IPS-18a (cell line): ENCODE measurements around the gene FRG2.
"Not testable (repeated sequence)": the region's sequence is repeated elsewhere in the genome, so short reads cannot be mapped to it uniquely, and the experiment has no call there.

ENCODE experiments used
- H3K27ac ChIP-seq: one replicate; pipeline ENCODE4 v1.5.1; 2013; ENCODE audit warnings: low read length
- H3K27me3 ChIP-seq: one replicate; pipeline ENCODE4 v1.6.1; 2013; ENCODE audit warnings: mild to moderate bottlenecking, low read length; ENCODE audit not compliant: control insufficient read depth, insufficient read depth
- H3K36me3 ChIP-seq: one replicate; pipeline ENCODE4 v1.6.1; 2013; ENCODE audit warnings: low read depth, low read length; ENCODE audit not compliant: control insufficient read depth
- H3K4me1 ChIP-seq: one replicate; pipeline ENCODE4 v1.6.1; 2013; ENCODE audit warnings: low read depth, low read length; ENCODE audit not compliant: control insufficient read depth
- H3K4me3 ChIP-seq: one replicate; pipeline ENCODE4 v1.5.1; 2013; ENCODE audit warnings: low read length
- H3K9ac ChIP-seq: one replicate; pipeline ENCODE4 v1.6.1; 2013; ENCODE audit warnings: mild to moderate bottlenecking, low read length, moderate library complexity
- H3K9me3 ChIP-seq: one replicate; pipeline ENCODE4 v1.6.1; 2013; ENCODE audit warnings: low read depth, low read length; ENCODE audit not compliant: control insufficient read depth

FRG2 gene

GRCh38 chr4:190027156-190027555, at the start of gene FRG2:
FRG2 (minus strand) TSS chr4:190027256; CDS start chr4:190027204, 52 bp downstream.
- not testable (repeated sequence) for H3K9me3 ChIP-seq

GRCh38 chr4:190068351-190068750, 41.3 kb upstream of the FRG2 start:
- H3K9me3 ChIP-seq, H3K4me1 ChIP-seq, H3K27ac ChIP-seq, H3K4me3 ChIP-seq, H3K9ac ChIP-seq, H3K27me3 ChIP-seq, H3K36me3 ChIP-seq: not testable (repeated sequence)

More at GRCh38 chr4:190027156-190027555, at the start of gene FRG2:
- H3K27ac ChIP-seq, H3K4me1 ChIP-seq, H3K9ac ChIP-seq, H3K4me3 ChIP-seq, H3K36me3 ChIP-seq: not testable (repeated sequence)
- peaks cover 25% of the 10 kb centered on the region for H3K27me3 ChIP-seq

- H3K27ac ChIP-seq, H3K27me3 ChIP-seq, H3K36me3 ChIP-seq, H3K9me3 ChIP-seq, H3K4me1 ChIP-seq, H3K9ac ChIP-seq, H3K4me3 ChIP-seq: not testable (repeated sequence)
Measured at GRCh38 chr4:190064805-190065204, 37.7 kb upstream of the FRG2 start.

- not testable (repeated sequence) for H3K9ac ChIP-seq
Measured at GRCh38 chr4:190064342-190064741, 37.3 kb upstream of the FRG2 start, which contains the start of gene DBET. DBET (plus strand) TSS chr4:190064502.

GRCh38 chr4:190058997-190059396, 31.9 kb upstream of the FRG2 start:
- H3K9ac ChIP-seq, H3K9me3 ChIP-seq, H3K36me3 ChIP-seq, H3K4me1 ChIP-seq, H3K27me3 ChIP-seq, H3K27ac ChIP-seq, H3K4me3 ChIP-seq: not testable (repeated sequence)

More at GRCh38 chr4:190064342-190064741, 37.3 kb upstream of the FRG2 start, which contains the start of gene DBET:
- not testable (repeated sequence) for H3K36me3 ChIP-seq, H3K27me3 ChIP-seq, H3K27ac ChIP-seq, H3K9me3 ChIP-seq, H3K4me3 ChIP-seq, H3K4me1 ChIP-seq

GRCh38 chr4:190049378-190050239, 22.6 kb upstream of the FRG2 start:
- not testable (repeated sequence) for H3K27me3 ChIP-seq, H3K9me3 ChIP-seq, H3K36me3 ChIP-seq, H3K9ac ChIP-seq, H3K4me1 ChIP-seq, H3K27ac ChIP-seq, H3K4me3 ChIP-seq

- H3K4me1 ChIP-seq, H3K9me3 ChIP-seq, H3K9ac ChIP-seq, H3K27me3 ChIP-seq, H3K27ac ChIP-seq, H3K36me3 ChIP-seq, H3K4me3 ChIP-seq: not testable (repeated sequence)
Measured at GRCh38 chr4:190047627-190048026, 20.6 kb upstream of the FRG2 start.

GRCh38 chr4:190040873-190041272, 13.8 kb upstream of the FRG2 start:
- H3K27me3 ChIP-seq, result peaks cover 23% of the 10 kb centered on the region
- H3K9ac ChIP-seq, H3K9me3 ChIP-seq, H3K4me1 ChIP-seq, H3K4me3 ChIP-seq, H3K27ac ChIP-seq, H3K36me3 ChIP-seq: not testable (repeated sequence)

GRCh38 chr4:190037704-190038388, 10.8 kb upstream of the FRG2 start:
- H3K36me3 ChIP-seq, H3K9ac ChIP-seq, H3K4me3 ChIP-seq, H3K27ac ChIP-seq, H3K9me3 ChIP-seq, H3K4me1 ChIP-seq: not testable (repeated sequence)
- H3K27me3 ChIP-seq, result peaks cover 23% of the 10 kb centered on the region

GRCh38 chr4:190031264-190031663, 4.2 kb upstream of the FRG2 start:
- not testable (repeated sequence) for H3K27ac ChIP-seq, H3K9me3 ChIP-seq, H3K27me3 ChIP-seq, H3K4me3 ChIP-seq, H3K9ac ChIP-seq, H3K4me1 ChIP-seq, H3K36me3 ChIP-seq

- not testable (repeated sequence) for H3K27ac ChIP-seq, H3K4me3 ChIP-seq, H3K4me1 ChIP-seq, H3K36me3 ChIP-seq, H3K9me3 ChIP-seq, H3K9ac ChIP-seq
- peaks cover 64% of the 10 kb centered on the region for H3K27me3 ChIP-seq
Measured at GRCh38 chr4:190022614-190023281, 4.3 kb downstream of the FRG2 start.
